ENCODE measurements around the gene TMEM135.
"Not testable (repeated sequence)": the region's sequence is repeated elsewhere in the genome, so short reads cannot be mapped to it uniquely, and the experiment has no call there.

The TMEM135 gene

DNA sequence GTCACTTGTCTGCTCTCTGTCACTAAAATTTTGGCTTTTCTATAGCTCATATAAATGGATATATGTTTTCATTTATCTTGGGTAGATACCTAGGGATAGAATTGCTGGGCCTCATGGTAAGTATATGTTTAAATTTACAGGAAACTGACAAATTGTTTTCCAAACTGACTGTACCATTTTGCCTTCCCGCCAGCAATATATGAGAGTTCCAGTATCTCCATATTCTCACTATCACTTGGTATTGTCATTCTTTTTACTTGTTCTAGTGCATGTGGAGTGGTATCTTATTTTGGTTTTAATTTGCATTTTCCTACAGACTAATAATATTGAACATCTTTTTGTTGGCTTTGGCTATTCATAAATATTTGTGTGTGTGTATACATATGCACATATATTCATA, 101.7 kb downstream of the TMEM135 start:
- no peak for DNase-seq (ENCODE audit: low read depth in 4 of 4, low spot score in 1 of 4)

- no peak for DNase-seq (ENCODE audit: low read depth in 4 of 4, low spot score in 1 of 4)
Measured at GRCh38 chr11:87141322-87141721, 103.6 kb downstream of the TMEM135 start.

DNA sequence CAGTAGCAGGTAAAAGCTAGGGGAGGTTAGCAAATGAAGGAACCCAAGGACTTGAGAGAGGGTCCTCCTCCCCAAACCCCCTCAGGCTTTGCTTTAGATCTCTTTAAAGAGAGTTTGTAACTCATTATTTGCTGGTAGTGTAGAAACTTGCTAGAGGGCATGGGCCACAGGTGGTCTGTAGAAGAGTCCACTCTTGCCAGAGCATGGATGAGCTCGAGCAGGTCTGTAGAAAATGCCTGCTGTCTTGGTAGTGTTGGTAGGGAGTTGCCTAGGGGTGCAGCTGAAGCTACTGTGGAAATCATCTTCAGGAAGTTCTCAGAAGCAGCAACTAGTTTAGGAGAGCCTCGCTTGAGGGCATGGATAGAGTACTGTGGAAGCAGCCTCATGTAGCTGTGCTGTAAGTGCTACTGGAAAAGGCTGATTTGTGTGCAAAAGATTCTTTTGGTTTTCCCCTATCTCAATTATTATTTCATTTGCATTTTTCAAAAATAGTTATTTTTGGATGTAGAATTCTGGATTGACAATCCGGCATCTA, 104.3 kb downstream of the TMEM135 start:
- no peak for DNase-seq (ENCODE audit: low read depth in 4 of 4, low spot score in 1 of 4)

DNA sequence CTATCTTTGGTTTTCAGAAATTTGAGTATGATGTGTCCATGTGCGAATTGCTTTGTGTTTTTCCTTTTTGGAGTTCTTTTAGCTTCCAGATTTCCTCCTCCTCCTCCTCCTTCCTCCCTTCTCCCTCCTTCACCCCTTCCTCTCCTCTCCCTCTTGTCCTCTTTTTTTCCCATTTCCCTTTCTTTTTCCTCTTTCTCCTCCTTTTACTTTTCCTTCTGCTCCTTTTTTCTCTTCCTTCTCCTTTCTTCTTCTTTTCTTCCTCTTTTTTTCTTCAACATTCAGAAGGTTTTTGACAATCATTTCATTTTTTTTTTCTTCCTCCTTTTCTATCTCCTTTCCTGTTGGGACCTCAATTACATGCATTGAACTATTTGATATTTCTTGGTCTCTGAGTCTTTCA, 104.9 kb downstream of the TMEM135 start:
- no peak for DNase-seq (ENCODE audit: low read depth in 4 of 4, low spot score in 1 of 4)

DNA sequence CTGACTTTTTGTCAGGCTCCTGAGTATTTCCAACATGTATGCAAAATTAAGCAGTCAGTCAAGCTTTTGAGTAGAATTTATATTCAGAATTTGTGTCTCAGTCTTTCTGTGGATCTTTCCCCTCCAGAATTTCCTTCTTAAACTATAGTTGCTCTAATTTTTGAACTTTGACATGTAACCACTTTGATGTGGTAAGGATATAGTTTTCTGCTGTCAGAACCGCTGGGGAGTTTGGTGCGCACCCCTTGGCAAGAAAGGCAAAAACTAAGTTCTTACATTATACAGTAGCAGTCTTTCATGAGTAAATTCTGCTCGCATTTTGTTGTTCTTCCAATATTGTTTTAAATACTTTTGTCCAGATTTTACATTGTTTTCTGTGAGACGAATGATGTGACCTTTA, 105.9 kb downstream of the TMEM135 start:
- no peak for DNase-seq (ENCODE audit: low read depth in 4 of 4, low spot score in 1 of 4)

GRCh38 chr11:87144252-87144651, 106.5 kb downstream of the TMEM135 start:
- no peak for DNase-seq (ENCODE audit: low read depth in 4 of 4, low spot score in 1 of 4)

GRCh38 chr11:87148749-87149148, 111.0 kb downstream of the TMEM135 start:
- no peak for DNase-seq (ENCODE audit: low read depth in 4 of 4, low spot score in 1 of 4)

DNA sequence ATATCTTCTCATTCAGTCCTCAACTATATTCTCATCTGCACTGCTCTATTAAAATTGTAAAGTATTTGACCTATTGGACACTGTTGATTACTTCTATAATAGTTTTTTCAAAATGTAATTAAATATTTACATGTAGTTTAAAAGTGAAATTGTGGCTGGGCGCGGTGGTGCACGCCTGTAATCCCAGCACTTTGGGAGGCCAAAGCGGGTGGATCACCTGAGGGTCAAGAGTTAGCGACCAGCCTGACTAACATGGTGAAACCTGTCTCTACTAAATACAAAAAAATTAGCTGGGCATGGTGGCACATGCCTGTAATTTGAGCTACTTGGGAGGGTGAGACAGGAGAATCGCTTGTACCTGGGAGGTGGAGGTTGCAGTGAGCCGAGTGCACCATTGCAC, 112.0 kb downstream of the TMEM135 start:
- not testable (repeated sequence) for DNase-seq (ENCODE audit: low read depth in 4 of 4, low spot score in 1 of 4)

GRCh38 chr11:87150936-87151335, 113.2 kb downstream of the TMEM135 start:
- DNase-seq (ENCODE audit: low read depth in 4 of 4, low spot score in 1 of 4), result no peak

DNA sequence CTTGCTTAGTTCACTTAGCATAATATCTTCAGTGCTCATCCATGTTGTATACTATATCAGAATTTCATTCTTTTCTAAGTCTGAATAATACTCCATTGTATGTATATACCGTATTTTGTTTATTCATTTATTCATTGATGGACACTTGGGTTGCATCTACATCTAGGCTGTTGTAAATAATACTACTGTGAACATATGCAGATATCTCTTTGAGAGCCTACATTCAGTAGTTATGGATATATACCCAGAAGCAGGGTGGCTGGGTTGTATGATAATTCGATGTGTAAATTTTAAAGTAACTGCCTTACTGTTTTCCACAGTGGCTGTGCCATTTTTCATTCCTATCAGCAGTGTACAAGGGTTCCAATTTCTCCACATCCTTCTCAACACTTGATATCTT, 116.5 kb downstream of the TMEM135 start:
- DNase-seq (ENCODE audit: low read depth in 4 of 4, low spot score in 1 of 4), result no peak

DNA sequence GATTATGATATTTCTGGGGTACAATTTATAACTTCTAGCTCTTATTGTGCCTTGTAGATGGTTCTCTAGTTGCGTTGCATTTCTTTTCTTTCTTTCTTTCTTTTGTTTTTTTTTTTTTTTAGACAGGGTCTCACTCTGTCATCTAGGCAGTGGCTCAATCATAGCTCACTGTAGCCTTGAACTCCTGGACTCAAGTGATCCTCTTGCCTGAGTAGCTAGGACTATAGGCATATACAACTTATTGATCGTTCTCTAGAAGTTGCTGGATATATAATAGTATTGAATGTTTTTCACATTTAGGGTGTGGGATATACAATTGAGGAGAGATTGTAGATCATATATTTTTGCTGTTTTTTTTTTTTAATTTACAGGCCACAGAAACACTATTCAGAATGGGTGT, 119.2 kb downstream of the TMEM135 start:
- DNase-seq (ENCODE audit: low read depth in 4 of 4, low spot score in 1 of 4), result no peak

DNA sequence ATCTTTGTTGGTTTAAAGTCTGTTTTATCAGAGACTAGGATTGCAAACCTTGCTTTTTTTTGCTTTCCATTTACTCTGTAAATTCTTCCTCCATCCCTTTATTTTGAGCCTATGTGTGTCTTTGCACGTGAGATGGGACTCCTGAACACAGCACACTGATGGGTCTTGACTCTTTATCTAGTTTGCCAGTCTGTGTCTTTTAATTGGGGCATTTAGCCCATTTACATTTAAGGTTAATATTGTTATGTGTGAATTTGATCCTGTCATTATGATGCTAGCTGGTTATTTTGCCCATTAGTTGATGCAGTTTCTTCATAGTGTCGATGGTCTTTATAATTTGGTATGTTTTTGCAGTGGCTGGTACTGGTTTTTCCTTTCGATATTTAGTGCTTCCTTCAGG, 131.3 kb downstream of the TMEM135 start:
- DNase-seq (ENCODE audit: low read depth in 4 of 4, low spot score in 1 of 4), result not testable (repeated sequence)

DNA sequence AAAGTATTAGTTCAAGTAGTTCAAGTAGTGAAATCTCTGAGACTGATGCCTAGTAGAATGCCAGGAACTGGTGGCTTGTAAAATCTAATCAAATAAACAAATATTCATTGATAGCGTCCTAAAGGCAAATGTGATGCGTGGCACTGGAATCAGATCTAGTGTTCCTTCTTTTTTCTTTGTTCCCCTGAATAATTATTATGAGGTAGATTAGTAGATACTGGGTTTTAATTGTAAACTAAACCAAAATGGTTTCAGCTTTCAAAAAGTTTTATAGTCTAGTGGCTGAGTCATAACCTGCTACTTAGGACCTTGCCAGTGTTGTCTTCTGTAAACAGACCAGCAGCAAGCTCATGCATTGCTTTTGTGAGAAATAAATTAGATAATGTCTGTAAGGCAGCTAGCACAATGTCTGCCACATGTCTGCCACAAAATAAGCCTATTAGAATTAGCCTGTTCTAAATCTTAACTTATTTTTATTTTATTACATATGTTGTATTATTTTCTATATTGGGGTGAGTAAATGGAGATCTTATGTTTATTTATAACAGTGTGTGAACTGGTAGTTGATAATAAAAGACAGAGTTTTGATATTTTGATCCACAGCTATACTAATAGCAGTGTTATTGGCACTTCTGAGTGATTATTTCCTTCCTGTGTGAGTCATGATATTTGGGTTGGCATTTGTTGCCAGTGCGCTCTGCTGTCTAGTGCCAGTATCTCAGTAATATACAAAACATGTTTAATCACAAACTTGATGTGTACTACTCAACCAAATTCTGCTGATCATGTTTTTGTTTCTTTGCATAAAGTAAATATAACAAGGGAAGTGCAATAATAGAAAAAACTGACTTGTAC, 135.7 kb downstream of the TMEM135 start:
- DNase-seq (ENCODE audit: low read depth in 4 of 4, low spot score in 1 of 4), result no peak

GRCh38 chr11:87174870-87175269, 137.1 kb downstream of the TMEM135 start:
- DNase-seq (ENCODE audit: low read depth in 4 of 4, low spot score in 1 of 4), result no peak

DNA sequence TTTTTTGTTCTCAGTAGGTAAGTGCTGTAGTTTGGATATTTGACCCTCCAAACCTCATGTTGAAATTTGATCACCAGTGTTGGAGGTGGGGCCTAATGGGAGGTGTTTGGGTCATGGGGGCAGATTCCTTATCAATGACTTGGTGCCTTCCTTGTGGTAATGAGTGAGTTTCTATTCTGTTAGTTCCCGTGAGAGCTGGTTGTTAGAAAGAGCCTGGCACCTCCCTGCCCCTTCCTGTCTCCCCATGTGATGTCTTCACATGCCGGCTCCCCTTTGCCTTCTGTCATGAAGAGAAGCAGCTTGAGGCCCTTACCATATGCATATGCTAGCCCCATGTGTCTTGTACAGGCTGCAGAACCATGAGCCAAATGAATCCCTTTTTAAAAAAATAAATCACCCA, 138.3 kb downstream of the TMEM135 start:
- no peak for DNase-seq (ENCODE audit: low read depth in 4 of 4, low spot score in 1 of 4)

DNA sequence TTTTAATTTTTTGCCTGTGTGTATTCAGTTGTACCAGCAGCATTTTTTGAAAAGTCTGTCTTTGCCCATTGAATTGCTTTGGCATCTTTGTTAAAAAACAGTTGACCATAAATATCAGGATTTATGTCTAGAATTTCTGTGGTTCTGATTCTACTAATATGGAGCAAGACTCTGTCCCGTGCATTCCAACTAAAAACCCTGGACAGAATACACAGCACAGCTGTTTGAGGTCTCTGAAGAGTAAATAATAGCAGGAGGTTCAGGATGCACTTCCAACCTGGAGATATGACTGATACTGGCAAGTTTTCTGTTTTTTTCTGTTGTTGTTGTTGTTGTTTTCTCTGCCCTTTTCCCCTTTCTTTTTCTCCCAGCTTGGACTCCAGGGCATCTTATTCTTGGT, 141.9 kb downstream of the TMEM135 start:
- no peak for DNase-seq (ENCODE audit: low read depth in 4 of 4, low spot score in 1 of 4)

GRCh38 chr11:87180742-87181141, 143.0 kb downstream of the TMEM135 start:
- no peak for DNase-seq (ENCODE audit: low read depth in 4 of 4, low spot score in 1 of 4)

GRCh38 chr11:87181143-87181542, 143.4 kb downstream of the TMEM135 start:
- no peak for DNase-seq (ENCODE audit: low read depth in 4 of 4, low spot score in 1 of 4)

DNA sequence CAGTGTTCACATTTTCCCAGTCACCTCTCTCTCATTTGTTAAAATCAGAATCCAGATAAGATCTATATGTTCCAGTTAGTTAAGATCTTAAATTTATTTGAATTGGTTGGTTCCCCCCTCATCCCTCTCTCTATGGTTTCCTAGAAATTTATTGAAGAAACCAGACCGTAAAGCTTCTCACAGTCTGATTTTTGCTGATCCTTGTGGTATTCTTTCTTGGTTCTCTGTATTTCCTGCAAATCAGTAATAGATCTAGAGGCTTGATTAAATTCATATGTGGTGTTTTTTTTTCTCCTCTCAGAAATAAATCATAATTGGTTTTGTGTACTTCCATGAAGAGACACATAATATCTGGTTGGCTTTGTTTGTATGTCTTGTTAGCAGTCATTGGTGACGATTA, 147.5 kb downstream of the TMEM135 start:
- no peak for DNase-seq (ENCODE audit: low read depth in 4 of 4, low spot score in 1 of 4)

GRCh38 chr11:87187076-87187475, 149.3 kb downstream of the TMEM135 start:
- DNase-seq (ENCODE audit: low read depth in 4 of 4, low spot score in 1 of 4), result no peak

DNA sequence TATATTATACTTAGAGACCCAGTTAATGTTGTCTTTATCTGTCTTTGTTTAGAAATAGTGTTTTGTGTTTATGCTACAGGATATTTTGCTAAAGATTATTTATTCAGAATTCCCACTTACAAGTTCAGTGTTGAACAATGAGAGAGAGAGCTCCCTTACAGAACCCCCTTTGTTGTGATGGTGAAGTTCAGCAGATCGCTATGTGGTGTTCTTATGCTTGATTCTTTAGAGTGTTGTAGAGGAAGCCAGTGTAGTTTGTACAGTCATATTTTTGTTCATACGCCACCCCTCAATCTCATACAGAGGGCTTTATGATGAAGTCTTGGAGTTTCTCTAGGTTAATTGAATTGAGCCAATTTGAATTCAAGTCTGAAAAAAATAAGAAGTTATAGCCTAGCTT, 150.2 kb downstream of the TMEM135 start:
- DNase-seq (ENCODE audit: low read depth in 4 of 4, low spot score in 1 of 4), result no peak

- DNase-seq (ENCODE audit: low read depth in 4 of 4, low spot score in 1 of 4), result not testable (repeated sequence)
Measured at GRCh38 chr11:87188396-87188795, 150.7 kb downstream of the TMEM135 start.

DNA sequence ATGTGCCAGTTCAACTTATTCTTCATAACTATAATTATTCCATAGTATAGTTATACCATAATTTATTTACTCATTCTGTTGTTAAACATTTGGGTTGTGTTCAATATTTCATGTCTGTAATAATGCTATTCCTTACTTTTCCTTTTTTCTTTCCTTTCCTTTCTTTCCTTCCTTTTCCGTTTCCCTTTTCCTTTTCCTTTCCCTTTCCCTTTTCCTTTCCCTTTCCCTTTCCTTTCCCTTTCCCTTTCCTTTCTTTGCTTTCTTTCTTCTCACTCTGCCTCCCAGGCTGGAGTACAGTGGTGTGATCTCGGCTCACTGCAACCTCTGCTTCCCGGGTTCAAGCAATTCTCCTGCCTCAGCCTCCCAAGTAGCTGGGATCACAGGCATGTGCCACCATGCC, 151.2 kb downstream of the TMEM135 start:
- DNase-seq (ENCODE audit: low read depth in 4 of 4, low spot score in 1 of 4), result not testable (repeated sequence)
